HG03469 (cell line): ENCODE measurements around the gene CHPT1.
A peak's percentile ranks its signal among the peaks of the same experiment; 100 is the strongest.

Source experiments
- ATAC-seq: cut with Tn5 transposase; IDR thresholded peaks from one replicate; pipeline ENCODE4 v1.9.1; 2021; ENCODE audit warnings: mild to moderate bottlenecking, moderate library complexity, moderate number of reproducible peaks; ENCODE audit not compliant: unreplicated experiment

The CHPT1 gene

GRCh38 chr12:101761350-101761749 is 63.9 kb downstream of the CHPT1 start:
- ATAC-seq = no peak

- no peak for ATAC-seq
These were observed 64.3 kb downstream of the CHPT1 start for GRCh38 chr12:101761781-101762180.

GRCh38 chr12:101763246-101763931 is 65.9 kb downstream of the CHPT1 start:
- ATAC-seq = no peak

- ATAC-seq = no peak
These were observed 66.8 kb downstream of the CHPT1 start for GRCh38 chr12:101764051-101764792.

- ATAC-seq = no peak
These were observed 70.1 kb downstream of the CHPT1 start for GRCh38 chr12:101767537-101767936.

GRCh38 chr12:101768781-101769180 is 71.3 kb downstream of the CHPT1 start:
- ATAC-seq = no peak

GRCh38 chr12:101769865-101770264 is 72.4 kb downstream of the CHPT1 start:
- no peak for ATAC-seq

GRCh38 chr12:101772012-101772775 is 74.8 kb downstream of the CHPT1 start:
- no peak for ATAC-seq

GRCh38 chr12:101773650-101774162 is 76.3 kb downstream of the CHPT1 start:
- peak; percentile 78 for ATAC-seq

GRCh38 chr12:101775816-101776215 is 78.4 kb downstream of the CHPT1 start:
- no peak for ATAC-seq

- ATAC-seq = no peak
These were observed 80.0 kb downstream of the CHPT1 start for GRCh38 chr12:101777485-101777884.

GRCh38 chr12:101777978-101778377 is 80.5 kb downstream of the CHPT1 start:
- no peak for ATAC-seq
